PC-3 (cell line): Measurements from ENCODE around the gene EFCAB12. TPM values are rescaled to one million over a fixed set of nuclear protein-coding genes. Genes with fewer than 3 reads are reported as not detected.

Experiments
- ATAC-seq: fragments of 200-7000 bp; cut with Tn5 transposase; 2 replicates; pipeline ENCODE4 v1.9.1; 2020; ENCODE audit warnings: mild to moderate bottlenecking, moderate library complexity
- BruUV-seq: library from RNA; stranded (reverse); fragments of 400-500 nt; replicated peaks from 2 replicates; lab custom pipeline; 2021; lab: Mats Ljungman, UMichigan
- CTCF ChIA-PET: fragments of 300-600 bp; sonication (Branson Sonifier 250); formaldehyde crosslinking; loops from one replicate; lab custom pipeline; 2022; ENCODE audit warnings: antibody characterized with exemption; lab: Charles Lee
- POLR2A ChIA-PET: fragments of 300-600 bp; sonication (Branson Sonifier 250); formaldehyde crosslinking; loops from one replicate; lab custom pipeline; 2022; ENCODE audit warnings: antibody characterized with exemption; ENCODE audit not compliant: unreplicated experiment; lab: Charles Lee
- DNase-seq: peaks from one replicate; pipeline ENCODE4 v3.0.0-alpha.2; 2015
- H2AFZ ChIP-seq: fragments of 300-600 bp; sonication (generic); 2 replicates; pipeline ENCODE4 v1.6.0; 2016; ENCODE audit warnings: antibody characterized with exemption, low read length
- H3F3A ChIP-seq: fragments of 300-600 bp; sonication (generic); one replicate; pipeline ENCODE4 v1.6.0; 2017; ENCODE audit warnings: antibody characterized with exemption, low read length, control low read depth, mild to moderate bottlenecking; ENCODE audit not compliant: unreplicated experiment
- H3K27ac ChIP-seq: fragments of 300-600 bp; sonication (generic); 2 replicates; pipeline ENCODE4 v1.5.1; 2016; ENCODE audit warnings: mild to moderate bottlenecking, low read length
- H3K27me3 ChIP-seq: fragments of 300-600 bp; sonication (generic); 2 replicates; pipeline ENCODE4 v1.6.1; 2016; ENCODE audit warnings: low read length, mixed read lengths
- H3K36me3 ChIP-seq: fragments of 300-600 bp; sonication (generic); 2 replicates; pipeline ENCODE4 v1.6.1; 2016; ENCODE audit warnings: low read depth, mixed run types, low read length, mixed read lengths
- H3K4me1 ChIP-seq: fragments of 300-600 bp; sonication (generic); 2 replicates; pipeline ENCODE4 v1.5.1; 2016; ENCODE audit warnings: low read length; ENCODE audit not compliant: insufficient read depth
- H3K4me2 ChIP-seq: fragments of 300-600 bp; sonication (generic); 2 replicates; pipeline ENCODE4 v1.6.0; 2016; ENCODE audit warnings: low read length
- H3K4me3 ChIP-seq: fragments of 300-600 bp; sonication (generic); 2 replicates; pipeline ENCODE4 v1.5.1; 2016; ENCODE audit warnings: mild to moderate bottlenecking, low read length, mixed read lengths
- H3K79me2 ChIP-seq: fragments of 300-600 bp; sonication (generic); 2 replicates; pipeline ENCODE4 v1.6.1; 2017; ENCODE audit warnings: low read length, mixed read lengths
- H3K9ac ChIP-seq: fragments of 300-600 bp; sonication (generic); 2 replicates; pipeline ENCODE4 v1.6.0; 2016; ENCODE audit warnings: mild to moderate bottlenecking, low read length
- H3K9me2 ChIP-seq: fragments of 300-600 bp; sonication (generic); replicated peaks from 2 replicates; pipeline ENCODE4 v1.6.1; 2016; ENCODE audit warnings: mixed run types, low read length, mixed read lengths
- H3K9me3 ChIP-seq: fragments of 300-600 bp; sonication (generic); 2 replicates; pipeline ENCODE4 v1.6.1; 2016; ENCODE audit warnings: low read length, mixed read lengths
- H4K20me1 ChIP-seq: fragments of 300-600 bp; sonication (generic); 2 replicates; pipeline ENCODE4 v1.6.1; 2016; ENCODE audit warnings: low read length, mixed read lengths
- EZH2 ChIP-seq: fragments of 300-600 bp; sonication (generic); IDR thresholded peaks from one replicate; pipeline ENCODE4 v1.6.1; 2017; ENCODE audit warnings: antibody characterized with exemption, mild to moderate bottlenecking, low read length; ENCODE audit not compliant: unreplicated experiment
- EZH2phosphoT487 ChIP-seq: fragments of 300-600 bp; sonication (generic); IDR thresholded peaks from 2 replicates; pipeline ENCODE4 v1.6.1; 2018; ENCODE audit warnings: mild to moderate bottlenecking, antibody characterized with exemption, low read length, borderline replicate concordance
- intact Hi-C: fragments of 100-400 bp; cut with micrococcal nuclease; formaldehyde crosslinking; loops from 2 replicates; pipeline ENCODE4 v1.9.0; 2023
- total RNA-seq: library from RNA; depleted of rRNA; stranded (reverse); fragments of >200 nt; gene quantifications from 2 replicates; pipeline ENCODE4 v1.2.3, GENCODE V29; 2014
- TF ChIP-seq, protein P1 (sequence below): fragments of 300-600 bp; sonication (generic); conservative IDR thresholded peaks from 2 replicates; pipeline ENCODE4 v1.5.1; 2017; ENCODE audit warnings: antibody characterized with exemption, low read depth, mild to moderate bottlenecking, low read length

EFCAB12 gene
- total RNA-seq, 1 experiment from 2014 or later: 0.04 TPM

DNA sequence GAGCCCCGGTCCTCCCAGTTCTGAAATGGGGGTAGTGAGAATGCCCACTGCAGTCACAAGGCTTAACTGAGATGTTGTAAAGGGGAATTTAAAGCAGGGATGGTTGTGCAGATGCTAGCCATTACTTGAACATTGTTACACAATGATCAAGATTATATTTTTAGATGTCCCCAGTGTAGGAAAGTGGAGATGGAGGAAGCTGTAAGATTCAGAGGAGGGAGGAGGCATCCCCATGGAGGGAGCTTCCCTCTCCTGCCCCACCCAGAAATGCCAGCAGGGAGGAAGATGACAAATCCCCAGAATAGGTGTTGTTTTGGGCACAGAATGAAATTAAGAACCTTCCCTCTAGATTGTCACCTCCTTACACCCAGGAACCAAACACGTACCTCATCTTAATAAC, 46.1 kb downstream of the EFCAB12 start:
- H2AFZ ChIP-seq: no peak overlapping the region
- no peak for DNase-seq
- H3K9me2 ChIP-seq: no peaks in the 10 kb centered on the region
- H3F3A ChIP-seq: no peaks in the 10 kb centered on the region
- ATAC-seq: no peak
- TF ChIP-seq, protein P1, sequence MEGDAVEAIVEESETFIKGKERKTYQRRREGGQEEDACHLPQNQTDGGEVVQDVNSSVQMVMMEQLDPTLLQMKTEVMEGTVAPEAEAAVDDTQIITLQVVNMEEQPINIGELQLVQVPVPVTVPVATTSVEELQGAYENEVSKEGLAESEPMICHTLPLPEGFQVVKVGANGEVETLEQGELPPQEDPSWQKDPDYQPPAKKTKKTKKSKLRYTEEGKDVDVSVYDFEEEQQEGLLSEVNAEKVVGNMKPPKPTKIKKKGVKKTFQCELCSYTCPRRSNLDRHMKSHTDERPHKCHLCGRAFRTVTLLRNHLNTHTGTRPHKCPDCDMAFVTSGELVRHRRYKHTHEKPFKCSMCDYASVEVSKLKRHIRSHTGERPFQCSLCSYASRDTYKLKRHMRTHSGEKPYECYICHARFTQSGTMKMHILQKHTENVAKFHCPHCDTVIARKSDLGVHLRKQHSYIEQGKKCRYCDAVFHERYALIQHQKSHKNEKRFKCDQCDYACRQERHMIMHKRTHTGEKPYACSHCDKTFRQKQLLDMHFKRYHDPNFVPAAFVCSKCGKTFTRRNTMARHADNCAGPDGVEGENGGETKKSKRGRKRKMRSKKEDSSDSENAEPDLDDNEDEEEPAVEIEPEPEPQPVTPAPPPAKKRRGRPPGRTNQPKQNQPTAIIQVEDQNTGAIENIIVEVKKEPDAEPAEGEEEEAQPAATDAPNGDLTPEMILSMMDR: no peak
- no peaks in the 10 kb centered on the region for H3K27me3 ChIP-seq
- H4K20me1 ChIP-seq: no peaks in the 10 kb centered on the region
- intact Hi-C loops: loop anchor here (5.0 kb wide), 1 partner anchor 60 kb away; the partner anchor contains the start of gene IFT122
- H3K9me3 ChIP-seq: no peaks in the 10 kb centered on the region
- ChIA-PET CTCF (no interaction called here), POLR2A (no interaction called here)
- H3K4me1 ChIP-seq: no peaks in the 10 kb centered on the region
- no peak overlapping the region for H3K4me2 ChIP-seq
- no peaks in the 10 kb centered on the region for H3K79me2 ChIP-seq
- no peak overlapping the region for H3K9ac ChIP-seq
- no peaks in the 10 kb centered on the region for H3K36me3 ChIP-seq
- no peak overlapping the region for H3K4me3 ChIP-seq
- H3K27ac ChIP-seq: no peak overlapping the region
- no TSS peak for BruUV-seq

DNA sequence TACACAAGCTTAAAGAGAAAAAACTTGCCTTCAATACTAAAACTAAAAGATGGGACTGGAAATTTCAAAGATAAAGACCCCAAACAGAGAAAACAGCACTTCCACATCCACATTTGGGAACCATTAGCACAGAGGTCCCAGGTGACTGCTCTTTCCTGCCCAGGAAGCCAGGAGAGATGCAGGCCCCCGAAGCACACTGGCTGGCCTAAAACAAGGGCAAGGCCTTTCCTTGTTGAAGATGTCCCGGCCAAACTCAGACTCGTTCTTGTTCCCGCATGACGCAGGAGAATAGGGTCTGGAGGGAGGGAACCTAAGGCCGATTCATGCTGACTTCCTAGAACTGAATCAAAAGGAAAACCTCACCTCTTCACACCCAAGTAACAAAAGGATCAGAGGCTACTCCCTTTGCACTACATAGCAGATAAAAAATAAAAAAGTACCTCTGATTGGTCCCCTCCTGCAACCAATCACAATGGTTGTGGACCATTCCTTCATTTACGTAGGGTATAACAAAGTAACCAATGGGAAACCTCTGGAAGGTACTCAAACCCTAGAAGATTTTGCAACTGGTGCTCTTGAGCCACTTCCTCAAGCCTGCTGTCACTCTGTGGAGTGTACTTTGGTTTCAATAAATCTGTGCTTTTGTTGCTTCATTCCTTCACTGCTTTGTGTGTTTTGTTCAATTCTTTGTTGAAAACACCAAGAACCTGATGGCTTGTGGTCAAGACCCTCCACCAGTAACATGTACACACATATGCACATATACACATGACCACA, 48.7 kb downstream of the EFCAB12 start:
- no peaks in the 10 kb centered on the region for H3K9me3 ChIP-seq
- no peaks in the 10 kb centered on the region for H3K27me3 ChIP-seq
- no peaks in the 10 kb centered on the region for H3K4me1 ChIP-seq
- ATAC-seq: no peak
- no peak overlapping the region for H3K4me3 ChIP-seq
- no peaks in the 10 kb centered on the region for H4K20me1 ChIP-seq
- no peaks in the 10 kb centered on the region for H3F3A ChIP-seq
- no peaks in the 10 kb centered on the region for H3K36me3 ChIP-seq
- no peaks in the 10 kb centered on the region for H3K9me2 ChIP-seq
- no peak overlapping the region for H3K27ac ChIP-seq
- ChIA-PET CTCF (no interaction called here), POLR2A (no interaction called here)
- intact Hi-C loops: loop anchor here (5.0 kb wide), 1 partner anchor 63 kb away; the partner anchor contains the start of gene IFT122
- H3K79me2 ChIP-seq: no peaks in the 10 kb centered on the region
- no peak overlapping the region for H3K4me2 ChIP-seq
- no peak overlapping the region for H3K9ac ChIP-seq
- no peak for DNase-seq
- BruUV-seq: no TSS peak
- TF ChIP-seq, protein P1: no peak
- no peak for TF ChIP-seq EZH2
- TF ChIP-seq EZH2phosphoT487: no peak
- H2AFZ ChIP-seq: no peak overlapping the region

DNA sequence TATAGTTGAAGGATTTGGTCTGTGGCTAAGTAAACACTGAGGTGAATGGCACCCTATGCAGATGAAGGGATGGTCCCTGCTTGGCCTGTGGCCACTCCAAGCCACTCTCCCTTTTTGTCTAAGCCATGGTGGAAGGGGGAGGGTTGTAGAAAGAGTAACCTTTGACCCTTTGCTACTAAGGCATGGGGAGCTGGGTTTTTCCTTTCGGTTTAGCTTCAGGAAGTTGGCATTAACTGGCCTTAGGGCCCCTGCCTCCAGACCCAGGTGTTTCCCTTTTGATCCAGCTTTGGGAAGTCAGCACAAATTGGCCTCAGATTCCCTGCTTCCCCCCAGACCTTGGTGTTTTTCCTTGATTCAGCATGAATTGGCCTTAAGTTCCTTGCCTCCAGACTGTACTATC, 49.5 kb downstream of the EFCAB12 start:
- Histone ChIP-seq H3K79me2 (no peaks in the 10 kb centered on the region), H3K9me3 (no peaks in the 10 kb centered on the region), H2AFZ (no peak overlapping the region), H3K9ac (no peak overlapping the region), H3K27me3 (no peaks in the 10 kb centered on the region), H3K4me1 (no peaks in the 10 kb centered on the region), H4K20me1 (no peaks in the 10 kb centered on the region), H3K4me2 (no peak overlapping the region), H3K4me3 (no peak overlapping the region), H3K9me2 (no peaks in the 10 kb centered on the region), H3F3A (no peaks in the 10 kb centered on the region), H3K27ac (no peak overlapping the region), H3K36me3 (no peaks in the 10 kb centered on the region)
- no peak for DNase-seq
- TF ChIP-seq, protein P1: no peak
- no peak for TF ChIP-seq EZH2
- no peak for TF ChIP-seq EZH2phosphoT487
- no TSS peak for BruUV-seq
- POLR2A ChIA-PET: no interaction called here
- no peak for ATAC-seq
- intact Hi-C loops: no loop called here
- CTCF ChIA-PET: no interaction called here
